Caco-2 (cell line): ENCODE results near the gene SMC4. TPM values are rescaled to one million over a fixed set of nuclear protein-coding genes. Genes with fewer than 3 reads are reported as not detected.

Experiments
- BruUV-seq: library from RNA; stranded (reverse); fragments of 400-500 nt; replicated peaks from 2 replicates; lab custom pipeline; 2021; lab: Mats Ljungman, UMichigan
- CTCF ChIA-PET: fragments of 300-600 bp; sonication (Branson Sonifier 250); formaldehyde crosslinking; loops from one replicate; lab custom pipeline; 2022; ENCODE audit warnings: antibody characterized with exemption; lab: Charles Lee
- POLR2A ChIA-PET: fragments of 300-600 bp; sonication (Branson Sonifier 250); formaldehyde crosslinking; loops from one replicate; lab custom pipeline; 2022; ENCODE audit warnings: antibody characterized with exemption; lab: Charles Lee
- DNase-seq, 2 experiments: peaks; one replicate each; pipeline versions ENCODE4 v3.0.0 to v3.0.0-alpha.2; 2020 to 2022
- H3K27me3 ChIP-seq: replicated peaks from 2 replicates; pipeline ENCODE4 v1.6.0; 2011; ENCODE audit warnings: low read length; ENCODE audit not compliant: control insufficient read depth, insufficient read depth
- H3K36me3 ChIP-seq: 2 replicates; pipeline ENCODE4 v1.5.1; 2011; ENCODE audit warnings: low read length; ENCODE audit not compliant: control insufficient read depth, insufficient read depth
- H3K4me1 ChIP-seq: fragments of 250-450 bp; sonication (Bioruptor Pico); 2 replicates; pipeline ENCODE4 v1.5.1; 2020; ENCODE audit warnings: mild to moderate bottlenecking
- H3K4me3 ChIP-seq: 2 replicates; pipeline ENCODE4 v1.5.1; 2011; ENCODE audit warnings: low read depth, mild to moderate bottlenecking, control low read depth, low read length
- H3K9me3 ChIP-seq: fragments of 250-450 bp; sonication (Bioruptor Pico); 2 replicates; pipeline ENCODE4 v1.5.1; 2020; ENCODE audit warnings: mild to moderate bottlenecking, moderate library complexity
- H3K27ac Mint-ChIP-seq: one replicate; pipeline ENCODE4 v1.8.0; 2022; ENCODE audit warnings: mixed read lengths; ENCODE audit not compliant: unreplicated experiment
- H3K27me3 Mint-ChIP-seq: one replicate; pipeline ENCODE4 v1.8.0; 2022; ENCODE audit warnings: mixed read lengths; ENCODE audit not compliant: insufficient read depth, unreplicated experiment
- H3K36me3 Mint-ChIP-seq: one replicate; pipeline ENCODE4 v1.8.0; 2022; ENCODE audit warnings: mild to moderate bottlenecking, mixed read lengths; ENCODE audit not compliant: insufficient read depth, unreplicated experiment
- H3K4me1 Mint-ChIP-seq: one replicate; pipeline ENCODE4 v1.8.0; 2022; ENCODE audit warnings: low read depth, mixed read lengths; ENCODE audit not compliant: unreplicated experiment
- H3K4me3 Mint-ChIP-seq: one replicate; pipeline ENCODE4 v1.8.0; 2022; ENCODE audit warnings: mild to moderate bottlenecking, moderate library complexity, mixed read lengths; ENCODE audit not compliant: unreplicated experiment
- H3K9me3 Mint-ChIP-seq: one replicate; pipeline ENCODE4 v1.8.0; 2022; ENCODE audit warnings: mixed read lengths; ENCODE audit not compliant: unreplicated experiment
- CTCF ChIP-seq, 2 experiments: fragments of 200-600 bp in 1 of 2; IDR thresholded peaks; 1 replicate in 1 of 2; 2 replicates in 1 of 2; pipeline versions ENCODE4 v1.5.1 to v1.8.0; 2011 to 2022; ENCODE audit warnings: antibody characterized with exemption in 1 of 2, control low read depth in 1 of 2, inconsistent platforms in 1 of 2, low read depth in 1 of 2, low read length in 1 of 2, mild to moderate bottlenecking in 1 of 2, moderate library complexity in 1 of 2; ENCODE audit not compliant: insufficient read depth in 1 of 2, severe bottlenecking in 1 of 2, unreplicated experiment in 1 of 2
- intact Hi-C: fragments of 100-400 bp; cut with micrococcal nuclease; formaldehyde crosslinking; loops from one replicate; pipeline ENCODE4 v1.10.0; 2022; ENCODE audit not compliant: unreplicated experiment
- total RNA-seq: library from RNA; stranded (reverse); gene quantifications from 2 replicates; pipeline ENCODE4 v1.2.3, GENCODE V29; 2022

The SMC4 gene
- total RNA-seq, 1 experiment from 2014 or later = 133 TPM

GRCh38 chr3:160478338-160478737, 78.9 kb downstream of the SMC4 start:
- Histone ChIP-seq H3K27me3 (no peaks in the 10 kb centered on the region), H3K4me1 (no peaks in the 10 kb centered on the region), H3K9me3 (no peaks in the 10 kb centered on the region), H3K4me3 (no peak overlapping the region), H3K36me3 (no peaks in the 10 kb centered on the region)
- Mint-ChIP-seq H3K27me3 (peaks cover 3% of the 10 kb centered on the region), H3K4me3 (no peak overlapping the region), H3K36me3 (no peaks in the 10 kb centered on the region), H3K4me1 (no peaks in the 10 kb centered on the region), H3K27ac (no peak overlapping the region), H3K9me3 (no peaks in the 10 kb centered on the region)
- no peak for TF ChIP-seq CTCF (IDR thresholded peaks at IDR 0.05; ENCODE audit: insufficient read depth in 1 of 2, low read depth in 1 of 2, low read length in 1 of 2, severe bottlenecking in 1 of 2, unreplicated experiment in 1 of 2)
- BruUV-seq = no TSS peak
- intact Hi-C loops = no loop called here
- ChIA-PET CTCF (interaction anchor here (0.6 kb wide), 1 partner anchor 272 kb away, joined by 4 read pairs; no protein-coding TSS in a partner anchor), POLR2A (no interaction called here)
- no peak for DNase-seq

GRCh38 chr3:160479376-160479775, 79.9 kb downstream of the SMC4 start:
- intact Hi-C loops = no loop called here
- H3K27ac Mint-ChIP-seq = no peak overlapping the region
- no peaks in the 10 kb centered on the region for H3K4me1 Mint-ChIP-seq
- no peak for TF ChIP-seq CTCF (IDR thresholded peaks at IDR 0.05; ENCODE audit: insufficient read depth in 1 of 2, low read depth in 1 of 2, low read length in 1 of 2, severe bottlenecking in 1 of 2, unreplicated experiment in 1 of 2)
- Histone ChIP-seq H3K4me3 (no peak overlapping the region), H3K9me3 (no peaks in the 10 kb centered on the region), H3K4me1 (no peaks in the 10 kb centered on the region), H3K36me3 (no peaks in the 10 kb centered on the region), H3K27me3 (no peaks in the 10 kb centered on the region)
- BruUV-seq = no TSS peak
- no peak for DNase-seq
- POLR2A ChIA-PET = no interaction called here
- no peaks in the 10 kb centered on the region for H3K36me3 Mint-ChIP-seq
- no peaks in the 10 kb centered on the region for H3K9me3 Mint-ChIP-seq
- peaks cover 3% of the 10 kb centered on the region for H3K27me3 Mint-ChIP-seq
- H3K4me3 Mint-ChIP-seq = no peak overlapping the region
- CTCF ChIA-PET = no interaction called here

GRCh38 chr3:160480931-160481330, 81.5 kb downstream of the SMC4 start:
- no peak overlapping the region for H3K4me3 ChIP-seq
- Mint-ChIP-seq H3K27me3 (no peaks in the 10 kb centered on the region), H3K36me3 (no peaks in the 10 kb centered on the region), H3K27ac (no peak overlapping the region), H3K4me1 (no peaks in the 10 kb centered on the region), H3K9me3 (no peaks in the 10 kb centered on the region), H3K4me3 (no peak overlapping the region)
- BruUV-seq = no TSS peak
- no peak for DNase-seq
- TF ChIP-seq CTCF (IDR thresholded peaks at IDR 0.05; ENCODE audit: insufficient read depth in 1 of 2, low read depth in 1 of 2, low read length in 1 of 2, severe bottlenecking in 1 of 2, unreplicated experiment in 1 of 2) = no peak
- H3K4me1 ChIP-seq = no peaks in the 10 kb centered on the region
- no peaks in the 10 kb centered on the region for H3K9me3 ChIP-seq
- intact Hi-C loops = no loop called here
- H3K36me3 ChIP-seq = no peaks in the 10 kb centered on the region
- no peaks in the 10 kb centered on the region for H3K27me3 ChIP-seq
- POLR2A ChIA-PET = no interaction called here
- CTCF ChIA-PET = no interaction called here
